KOPT-K1 (cell line): ENCODE results near the gene MMP28.

Source experiments
- H3K27ac ChIP-seq: fragments of 200-600 bp; sonication (generic); 2 replicates; pipeline ENCODE4 v1.5.1; 2016; ENCODE audit warnings: antibody characterized with exemption, mild to moderate bottlenecking, low read depth, low read length; ENCODE audit not compliant: poor library complexity, severe bottlenecking
- H3K36me3 ChIP-seq: fragments of 200-600 bp; sonication (generic); 2 replicates; pipeline ENCODE4 v1.5.1; 2017; ENCODE audit warnings: antibody characterized with exemption, mild to moderate bottlenecking, low read length, moderate library complexity; ENCODE audit not compliant: insufficient read depth
- H3K9me3 ChIP-seq: fragments of 200-600 bp; sonication (generic); 2 replicates; pipeline ENCODE4 v1.5.1; 2017; ENCODE audit warnings: antibody characterized with exemption, low read length, mild to moderate bottlenecking; ENCODE audit not compliant: insufficient read depth, poor library complexity, severe bottlenecking

MMP28 gene

GRCh38 chr17:35808240-35808961 lies 13.0 kb upstream of the MMP28 start:
- H3K36me3 ChIP-seq: peaks cover 20% of the 10 kb centered on the region
- H3K9me3 ChIP-seq: no peaks in the 10 kb centered on the region
- peak overlapping the region; percentile 90 for H3K27ac ChIP-seq

- Histone ChIP-seq H3K27ac (peak overlapping the region; percentile 90), H3K9me3 (no peaks in the 10 kb centered on the region), H3K36me3 (peaks cover 12% of the 10 kb centered on the region)
Observed at GRCh38 chr17:35807371-35808144, 12.1 kb upstream of the MMP28 start.

- no peaks in the 10 kb centered on the region for H3K9me3 ChIP-seq
- no peaks in the 10 kb centered on the region for H3K36me3 ChIP-seq
- H3K27ac ChIP-seq: no peak overlapping the region
Observed at GRCh38 chr17:35804658-35805192, 9.3 kb upstream of the MMP28 start.

- Histone ChIP-seq H3K9me3 (no peaks in the 10 kb centered on the region), H3K27ac (peak overlapping the region; percentile 59), H3K36me3 (no peaks in the 10 kb centered on the region)
Observed at GRCh38 chr17:35801583-35802224, 6.3 kb upstream of the MMP28 start.

GRCh38 chr17:35799942-35800341 lies 4.5 kb upstream of the MMP28 start:
- H3K9me3 ChIP-seq: no peaks in the 10 kb centered on the region
- H3K27ac ChIP-seq: no peak overlapping the region
- H3K36me3 ChIP-seq: no peaks in the 10 kb centered on the region

GRCh38 chr17:35797918-35798317 lies 2.5 kb upstream of the MMP28 start:
- Histone ChIP-seq H3K27ac (no peak overlapping the region), H3K36me3 (no peaks in the 10 kb centered on the region), H3K9me3 (no peaks in the 10 kb centered on the region)

- no peaks in the 10 kb centered on the region for H3K36me3 ChIP-seq
Observed at GRCh38 chr17:35797370-35797769, 1.9 kb upstream of the MMP28 start.

GRCh38 chr17:35796942-35797341 lies 1.5 kb upstream of the MMP28 start:
- Histone ChIP-seq H3K9me3 (no peaks in the 10 kb centered on the region), H3K27ac (no peak overlapping the region), H3K36me3 (no peaks in the 10 kb centered on the region)

More at GRCh38 chr17:35797370-35797769, 1.9 kb upstream of the MMP28 start:
- H3K9me3 ChIP-seq: no peaks in the 10 kb centered on the region
- no peak overlapping the region for H3K27ac ChIP-seq

GRCh38 chr17:35795871-35796265 lies 427 bp upstream of the MMP28 start:
- no peaks in the 10 kb centered on the region for H3K36me3 ChIP-seq
- no peaks in the 10 kb centered on the region for H3K9me3 ChIP-seq
- no peak overlapping the region for H3K27ac ChIP-seq

GRCh38 chr17:35793257-35793656 lies 2.2 kb downstream of the MMP28 start:
- Histone ChIP-seq H3K9me3 (no peaks in the 10 kb centered on the region), H3K27ac (no peak overlapping the region), H3K36me3 (no peaks in the 10 kb centered on the region)

- Histone ChIP-seq H3K36me3 (no peaks in the 10 kb centered on the region), H3K9me3 (no peaks in the 10 kb centered on the region), H3K27ac (no peak overlapping the region)
Observed at GRCh38 chr17:35791681-35792350, 3.6 kb downstream of the MMP28 start.

- no peaks in the 10 kb centered on the region for H3K36me3 ChIP-seq
- no peaks in the 10 kb centered on the region for H3K9me3 ChIP-seq
- no peak overlapping the region for H3K27ac ChIP-seq
Observed at GRCh38 chr17:35790841-35791240, 4.6 kb downstream of the MMP28 start.

- Histone ChIP-seq H3K36me3 (no peaks in the 10 kb centered on the region), H3K9me3 (no peaks in the 10 kb centered on the region), H3K27ac (no peak overlapping the region)
Observed at GRCh38 chr17:35788477-35789368, 6.7 kb downstream of the MMP28 start.

GRCh38 chr17:35786941-35787432 lies 8.5 kb downstream of the MMP28 start:
- no peaks in the 10 kb centered on the region for H3K36me3 ChIP-seq
- no peaks in the 10 kb centered on the region for H3K9me3 ChIP-seq
- no peak overlapping the region for H3K27ac ChIP-seq
